GM19025 (cell line): Measurements from ENCODE around the gene HES3.

ENCODE experiments used
- ATAC-seq: cut with Tn5 transposase; IDR thresholded peaks from one replicate; pipeline ENCODE4 v1.9.1; 2021; ENCODE audit warnings: mild to moderate bottlenecking, low read depth, moderate library complexity; ENCODE audit not compliant: unreplicated experiment

The HES3 gene

DNA sequence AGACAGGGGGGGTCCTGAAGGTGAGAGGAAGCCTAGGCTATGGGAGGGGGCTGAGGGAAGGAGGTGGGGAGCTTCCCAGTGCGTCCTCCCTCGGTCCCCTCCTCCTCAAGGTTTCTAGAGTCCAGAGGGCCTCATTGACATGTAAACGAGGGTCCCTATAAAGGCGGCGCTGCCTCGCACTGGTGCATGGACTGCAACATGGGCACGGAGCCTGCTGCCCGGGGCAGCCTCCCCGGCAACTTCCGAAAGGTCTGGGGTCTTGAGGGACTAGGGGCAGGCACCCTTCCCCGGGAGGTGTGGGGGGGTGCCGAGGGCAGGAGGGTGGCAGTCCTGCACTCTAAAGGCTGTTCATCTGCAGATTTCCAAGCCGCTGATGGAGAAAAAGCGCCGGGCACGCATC is at the start of gene HES3:
Gene HES3, plus strand, starts transcription at position 187 of the 400 bp plus-strand sequence. Its CDS starts 187 bp downstream, at position 374.
- ATAC-seq: no peak

DNA sequence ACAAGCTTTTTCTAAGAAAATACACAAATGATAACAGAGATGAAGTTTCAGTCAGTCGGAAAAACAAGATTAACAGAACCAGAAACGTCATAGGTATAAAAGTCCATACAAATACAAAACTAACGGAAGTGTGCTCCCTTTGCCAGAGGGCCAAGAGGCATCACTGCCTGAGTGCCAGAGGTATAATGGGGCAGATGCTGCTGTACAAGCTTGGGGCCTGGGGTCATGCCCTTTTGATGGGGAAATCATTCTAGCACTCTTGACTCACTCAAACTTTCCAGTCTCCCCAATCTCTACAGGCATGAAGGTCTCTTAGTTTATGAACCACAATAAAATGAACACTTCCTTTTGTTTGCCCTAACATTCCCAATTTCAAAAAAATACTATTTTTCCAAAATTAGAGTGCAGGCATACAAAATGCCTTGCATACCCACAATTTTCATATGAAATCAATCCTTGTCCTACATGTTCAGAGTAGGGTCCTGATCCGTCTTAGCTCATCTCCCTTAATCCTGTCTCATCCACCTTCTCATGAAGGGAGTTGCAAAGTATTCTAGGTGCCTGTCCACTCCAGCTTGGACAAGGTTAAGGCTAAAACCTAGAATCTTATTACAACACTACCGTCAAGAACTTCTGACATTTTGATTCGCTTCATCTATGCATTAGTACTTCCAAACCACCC is 46.1 kb upstream of the HES3 start:
- no peak for ATAC-seq

GRCh38 chr1:6198646-6199297 is 45.2 kb upstream of the HES3 start:
- no peak for ATAC-seq

DNA sequence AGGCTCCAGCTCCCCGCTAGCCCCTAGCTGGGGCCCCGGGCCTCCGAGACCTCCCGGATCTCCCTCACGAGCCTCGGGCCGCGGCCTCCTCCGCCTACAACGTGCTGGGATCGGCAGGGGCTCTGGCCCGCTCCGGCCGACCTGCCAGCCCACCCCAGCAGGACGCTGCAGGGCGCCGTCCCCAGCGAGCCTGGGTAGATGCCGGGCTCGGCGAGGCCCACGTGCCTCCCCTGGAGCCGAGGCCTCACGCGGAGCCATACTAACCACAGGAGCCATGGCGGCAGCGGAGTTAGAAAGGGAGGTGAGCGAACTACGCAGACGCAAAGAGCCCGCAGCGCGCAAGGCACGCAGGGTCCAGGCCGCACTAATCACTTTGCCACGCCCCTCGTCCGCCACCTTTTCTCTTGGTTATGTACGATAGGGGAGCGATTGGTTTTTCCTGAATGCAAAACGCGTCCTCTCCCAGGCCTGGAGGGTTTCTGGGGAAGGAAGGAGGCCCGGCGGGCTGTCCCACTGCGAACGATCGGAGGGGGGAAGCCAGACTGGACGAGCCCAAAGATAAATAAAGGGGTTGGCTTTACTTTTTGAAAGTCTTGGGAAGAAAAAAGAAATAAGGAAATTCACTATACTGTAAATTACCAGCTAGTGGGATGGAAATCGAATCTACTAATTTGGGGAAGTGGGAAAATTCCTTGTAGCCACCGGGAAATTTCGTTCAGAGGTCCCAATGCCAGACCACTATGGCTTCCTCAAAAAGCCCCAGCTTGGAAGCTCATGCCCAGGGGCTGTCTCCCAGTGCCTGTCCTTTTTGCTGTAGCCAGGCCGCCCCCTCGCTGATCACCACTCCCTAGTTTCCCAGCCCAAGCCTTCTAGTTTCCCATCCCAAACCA is 44.4 kb upstream of the HES3 start, which contains the start of gene RPL22:
Gene RPL22, minus strand, starts transcription at position 298 of the 890 bp plus-strand sequence. Its CDS starts 22 bp downstream, at position 276.
- ATAC-seq: peak; percentile 91

DNA sequence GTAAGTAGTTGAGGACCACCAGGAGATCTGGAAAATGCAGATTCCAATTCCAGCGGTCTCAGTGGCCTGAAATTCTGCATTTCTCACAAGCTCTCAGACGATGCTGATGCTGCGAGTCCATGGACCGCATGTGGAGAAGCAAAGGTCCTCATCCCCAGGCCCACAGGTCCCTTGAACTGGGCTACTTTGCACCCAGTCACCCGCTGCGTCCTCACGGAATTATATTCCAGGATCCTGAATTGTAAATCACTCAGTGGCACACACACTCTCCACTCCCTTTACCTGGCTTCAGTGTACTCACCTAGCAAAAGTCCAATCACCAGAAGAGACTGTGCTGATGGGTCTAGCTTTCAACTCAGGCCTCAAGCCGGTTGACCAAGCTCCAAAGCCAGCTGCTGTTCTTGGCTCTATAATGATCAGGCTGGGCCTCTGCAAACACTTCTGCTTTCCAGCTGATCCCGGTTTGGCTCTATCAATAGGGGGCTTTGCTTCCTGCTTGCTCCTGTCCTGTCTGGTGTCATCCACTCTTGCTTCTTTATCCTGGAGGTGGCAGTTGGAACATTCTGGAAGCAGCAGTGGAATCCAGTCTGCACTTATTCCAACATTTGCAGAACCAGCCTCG is 43.7 kb upstream of the HES3 start:
- no peak for ATAC-seq

- ATAC-seq: no peak
Measured at GRCh38 chr1:6202256-6202655, 41.7 kb upstream of the HES3 start.

DNA sequence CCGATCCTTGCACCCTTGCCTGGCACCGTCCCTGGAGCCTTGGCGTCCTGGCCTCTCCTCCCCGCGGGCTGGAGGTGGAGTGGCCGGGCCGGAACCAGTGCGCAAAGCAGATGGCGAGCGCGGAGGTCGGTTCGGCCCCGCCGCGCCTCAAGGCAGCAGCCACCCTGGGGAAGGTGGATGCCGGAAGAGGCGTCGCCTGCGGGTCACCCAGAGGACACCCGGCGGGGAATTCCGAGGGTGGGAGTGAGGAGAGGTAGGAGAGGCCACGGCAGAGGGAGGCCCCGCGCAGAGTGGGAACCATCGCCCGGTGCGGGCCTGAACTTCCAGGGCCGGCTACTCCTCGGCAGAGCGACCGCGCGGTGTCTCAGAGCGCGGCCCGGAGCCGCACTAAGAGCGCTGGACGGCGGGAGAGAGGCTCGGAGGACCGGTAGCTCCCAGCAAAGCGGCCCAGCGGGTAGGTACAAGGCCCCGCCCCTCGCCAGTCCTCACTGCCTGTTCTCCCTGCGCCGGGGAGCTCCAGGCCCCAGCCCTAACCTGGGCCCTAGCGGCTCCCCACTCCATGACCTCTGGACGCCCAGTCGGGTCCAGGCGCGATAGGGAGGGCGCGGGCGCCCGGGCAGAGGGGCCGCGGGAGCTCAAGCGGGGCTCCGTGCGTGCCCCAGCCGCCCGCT is 38.0 kb upstream of the HES3 start, which contains the start of gene RNF207:
Gene RNF207, plus strand, starts transcription at position 271 of the 671 bp plus-strand sequence. CDS start 417 bp downstream, outside the sequence.
- ATAC-seq: peak; percentile 64

- ATAC-seq: no peak
Measured at GRCh38 chr1:6206520-6206855, 37.5 kb upstream of the HES3 start.

GRCh38 chr1:6207075-6207885 is 36.7 kb upstream of the HES3 start:
- no peak for ATAC-seq

GRCh38 chr1:6207921-6208320 is 36.1 kb upstream of the HES3 start:
- no peak for ATAC-seq

DNA sequence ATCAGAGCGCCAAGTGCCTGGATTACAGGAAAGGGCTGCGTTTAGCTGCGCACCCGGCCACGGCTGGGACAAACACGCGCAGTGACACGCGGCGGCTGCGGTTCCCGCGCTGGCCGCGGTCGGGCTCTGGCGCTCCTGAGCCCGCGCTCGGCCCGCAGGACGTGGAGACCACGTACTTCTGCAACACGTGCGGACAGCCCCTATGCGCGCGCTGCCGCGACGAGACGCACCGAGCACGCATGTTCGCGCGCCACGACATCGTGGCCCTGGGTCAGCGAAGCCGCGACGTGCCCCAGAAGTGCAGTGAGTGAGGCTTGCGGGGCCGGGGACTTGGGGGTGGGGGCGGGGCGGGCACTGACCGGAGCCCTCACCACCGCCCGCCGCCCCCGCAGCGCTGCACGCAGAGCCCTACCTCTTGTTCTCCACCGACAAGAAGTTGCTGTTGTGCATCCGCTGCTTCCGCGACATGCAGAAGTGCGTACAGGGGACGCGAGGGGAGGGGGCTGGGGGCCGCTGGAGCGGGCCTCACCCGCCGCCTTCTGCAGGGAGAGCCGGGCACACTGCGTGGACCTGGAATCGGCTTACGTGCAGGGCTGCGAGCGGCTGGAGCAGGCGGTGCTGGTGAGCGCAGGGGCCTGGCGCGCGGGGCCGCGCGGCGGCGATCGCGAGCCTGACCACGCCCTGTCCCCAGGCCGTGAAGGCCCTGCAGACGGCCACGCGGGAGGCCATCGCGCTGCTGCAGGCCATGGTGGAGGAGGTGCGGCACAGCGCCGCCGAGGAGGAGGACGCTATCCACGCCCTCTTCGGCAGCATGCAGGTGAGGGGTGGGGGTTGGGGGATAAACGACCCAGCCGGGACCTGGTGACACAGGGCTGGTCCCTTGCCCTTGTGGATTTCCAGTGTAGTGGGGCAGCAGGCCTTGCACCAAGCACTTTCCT is 35.0 kb upstream of the HES3 start:
- ATAC-seq: no peak

- ATAC-seq: no peak
Measured at GRCh38 chr1:6209661-6210580, 34.1 kb upstream of the HES3 start.

- no peak for ATAC-seq
Measured at GRCh38 chr1:6210591-6211355, 33.2 kb upstream of the HES3 start.

DNA sequence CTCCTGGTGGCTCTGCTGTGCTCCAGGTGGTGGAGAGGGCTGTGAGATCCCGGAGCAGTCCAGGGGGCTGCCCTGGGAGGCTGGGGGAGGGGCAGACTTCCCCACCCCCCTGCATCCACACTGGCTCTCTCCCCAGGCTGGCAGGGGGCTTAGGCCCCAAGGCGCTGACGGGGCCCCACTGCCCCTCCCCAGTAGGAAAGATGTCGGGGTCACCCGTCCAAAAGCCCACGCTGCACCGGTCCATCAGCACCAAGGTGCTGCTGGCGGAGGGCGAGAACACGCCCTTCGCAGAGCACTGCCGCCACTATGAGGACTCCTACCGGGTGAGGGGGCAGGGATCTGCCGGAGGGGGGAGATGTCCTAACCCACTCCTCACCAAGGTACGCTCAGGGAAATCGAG is 32.2 kb upstream of the HES3 start:
- no peak for ATAC-seq

- no peak for ATAC-seq
Measured at GRCh38 chr1:6212193-6212959, 31.6 kb upstream of the HES3 start.
